Measurements from ENCODE around the gene PPP2R3A.

GRCh38 chr3:135917076-135917475 lies 48.5 kb upstream of the PPP2R3A start:
- TF ChIP-seq CTCF (IDR thresholded peaks at IDR 0.05; ENCODE audit: borderline replicate concordance, extremely low read depth, low read length, poor library complexity, severe bottlenecking) = no peak
- TF ChIP-seq EZH2 (IDR thresholded peaks at IDR 0.05; ENCODE audit: borderline replicate concordance, low read depth, low read length, severe bottlenecking) = no peak
